H54 (cell line): ENCODE data around the gene ASIC2.

Experiments used
- DNase-seq: peaks from one replicate; pipeline ENCODE4 v3.0.0; 2011; ENCODE audit warnings: low spot score, mixed read lengths; ENCODE audit not compliant: insufficient read length
- FAIRE-seq: peaks from 3 replicates; lab custom pipeline; 2011; peaks lifted over from hg19 to GRCh38; lab: Jason Lieb, UNC
- POLR2A ChIP-seq: IDR thresholded peaks from 2 replicates; pipeline ENCODE4 v1.6.1; 2011; ENCODE audit warnings: low read depth, mild to moderate bottlenecking, low read length

ASIC2 gene

DNA sequence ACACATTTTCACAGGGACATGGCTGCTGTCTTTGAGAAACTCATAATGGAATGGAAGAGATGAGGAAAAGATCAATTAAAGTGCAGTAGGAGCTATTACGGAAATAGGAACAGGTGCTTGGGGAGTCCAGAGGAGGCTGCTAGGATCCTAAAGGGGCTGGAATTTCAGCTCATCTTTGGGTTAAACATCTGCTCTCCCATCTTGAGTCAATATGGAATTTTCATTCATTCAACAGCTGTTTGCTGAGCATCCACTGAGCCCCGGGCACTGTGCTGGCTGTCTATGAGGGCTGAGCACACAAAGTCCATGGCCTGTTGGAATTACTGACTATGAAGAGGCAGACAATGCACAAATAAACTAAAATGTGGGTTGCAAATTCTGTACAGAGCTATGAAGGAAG, 47.9 kb downstream of the ASIC2 start:
- DNase-seq (no peak), FAIRE-seq (no peak)
- TF ChIP-seq POLR2A: no peak

DNA sequence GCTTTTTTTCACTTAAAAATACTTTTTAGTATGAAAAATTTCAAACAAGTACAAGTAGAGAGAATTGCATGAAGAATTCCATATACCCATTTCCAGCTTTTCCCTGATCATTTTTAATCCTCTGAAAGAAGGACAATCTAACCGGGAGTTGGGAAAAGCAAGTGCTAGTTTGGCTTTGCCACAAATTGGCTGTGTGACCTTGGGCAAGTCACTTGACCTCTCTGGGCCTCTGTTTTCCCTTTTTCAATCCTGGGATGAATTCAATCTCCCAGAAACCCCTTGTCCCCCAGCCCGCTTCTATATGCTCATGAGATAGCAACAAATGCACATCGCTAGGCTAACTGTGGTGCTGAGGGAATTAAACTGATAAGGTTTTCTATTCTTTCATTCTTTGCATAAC, 49.4 kb downstream of the ASIC2 start:
- DNase-seq (no peak), FAIRE-seq (no peak)
- no peak for TF ChIP-seq POLR2A

DNA sequence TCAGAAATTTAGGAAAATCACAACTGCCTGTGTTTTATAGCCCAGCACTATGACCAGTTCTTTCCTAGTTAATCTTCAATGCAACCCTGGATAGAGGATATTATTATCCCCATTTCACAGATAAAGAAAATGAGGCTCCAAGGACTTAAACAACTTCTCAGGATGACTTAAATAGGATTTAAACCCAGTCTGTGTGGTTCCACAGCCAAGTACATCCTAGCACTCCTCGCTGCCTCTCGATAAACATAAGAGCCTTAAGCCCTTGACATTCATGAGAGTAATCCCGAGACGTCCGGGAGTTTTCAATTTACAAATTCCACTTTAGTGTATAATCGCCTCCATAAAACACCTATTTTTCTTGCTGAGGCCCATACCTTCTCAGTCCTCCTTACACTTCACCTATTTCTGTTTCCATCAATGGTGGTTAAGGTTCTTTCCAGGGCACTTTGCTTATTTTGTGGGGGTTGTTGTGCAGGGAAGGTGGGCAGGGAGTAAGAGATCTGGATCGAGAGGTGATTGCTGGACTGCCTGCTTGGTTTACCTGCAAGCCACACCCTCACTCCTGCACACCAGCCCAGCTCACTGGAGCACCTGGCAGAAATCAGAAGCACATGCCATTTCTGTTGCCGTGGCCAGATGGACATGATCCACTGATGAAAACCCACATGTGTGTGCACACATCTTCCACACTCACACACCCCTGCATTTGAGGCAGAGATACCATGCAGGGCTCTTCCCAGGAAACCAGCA, 50.5 kb downstream of the ASIC2 start:
- no peak for TF ChIP-seq POLR2A
- FAIRE-seq: no peak
- DNase-seq: no peak

DNA sequence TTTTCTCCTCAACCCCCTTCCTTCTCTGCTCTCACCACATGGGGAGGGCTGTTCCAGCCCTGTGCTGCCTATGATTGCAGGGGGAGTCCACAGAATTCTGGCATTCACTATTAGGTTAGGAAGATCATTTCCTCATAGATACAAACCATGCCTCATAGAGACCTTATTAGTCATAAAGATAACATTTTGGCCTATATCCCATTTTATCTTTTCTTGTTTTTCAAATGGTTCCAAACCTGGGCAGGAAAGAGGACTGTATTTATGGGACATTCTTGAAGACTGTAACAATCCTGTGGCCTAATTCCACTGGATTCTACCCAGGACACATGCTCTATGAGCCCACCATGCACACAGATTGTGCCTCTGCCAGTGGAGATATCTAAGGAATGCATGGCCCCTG, 51.7 kb downstream of the ASIC2 start:
- DNase-seq (no peak), FAIRE-seq (no peak)
- no peak for TF ChIP-seq POLR2A

DNA sequence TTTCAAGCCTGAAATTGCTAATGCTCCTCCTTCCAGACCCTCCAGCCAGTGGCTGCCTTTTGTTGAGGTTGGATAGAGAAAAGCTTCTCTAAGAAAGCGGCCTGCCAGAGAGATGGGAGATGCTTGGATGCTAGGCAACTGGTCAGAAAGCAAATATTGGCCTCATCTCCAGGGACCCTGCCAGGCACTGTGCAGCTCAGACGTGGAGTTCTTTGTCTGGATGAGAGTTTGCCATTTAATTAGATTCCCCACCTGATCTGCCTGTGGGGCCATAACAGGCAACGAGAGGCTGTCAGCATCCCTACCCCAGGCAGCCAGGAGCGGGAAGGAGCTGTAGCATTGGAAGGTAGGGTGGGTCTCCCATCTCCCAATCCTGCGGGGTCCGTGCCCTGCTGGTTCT, 52.7 kb downstream of the ASIC2 start:
- no peak for FAIRE-seq
- TF ChIP-seq POLR2A: no peak
- no peak for DNase-seq

DNA sequence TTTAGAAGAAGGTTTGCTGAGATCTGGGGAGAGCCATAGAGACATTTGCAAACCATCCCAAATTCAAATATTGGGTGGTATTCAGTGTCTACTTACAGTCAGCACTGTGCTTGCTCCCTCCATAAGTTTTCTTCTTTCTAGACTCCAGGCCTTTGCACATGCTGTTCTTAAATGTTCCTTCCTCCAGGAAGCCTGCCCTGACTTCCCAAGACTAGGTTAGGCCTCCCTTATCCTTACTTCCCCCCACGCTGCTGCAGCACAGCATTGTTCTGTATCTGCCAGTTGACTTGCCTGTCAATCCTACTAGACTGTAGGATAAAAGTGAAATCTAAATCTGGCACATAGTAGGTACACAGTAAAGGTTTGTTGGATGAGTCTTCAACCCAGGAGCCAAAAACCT, 53.4 kb downstream of the ASIC2 start:
- no peak for TF ChIP-seq POLR2A
- DNase-seq (no peak), FAIRE-seq (no peak)

DNA sequence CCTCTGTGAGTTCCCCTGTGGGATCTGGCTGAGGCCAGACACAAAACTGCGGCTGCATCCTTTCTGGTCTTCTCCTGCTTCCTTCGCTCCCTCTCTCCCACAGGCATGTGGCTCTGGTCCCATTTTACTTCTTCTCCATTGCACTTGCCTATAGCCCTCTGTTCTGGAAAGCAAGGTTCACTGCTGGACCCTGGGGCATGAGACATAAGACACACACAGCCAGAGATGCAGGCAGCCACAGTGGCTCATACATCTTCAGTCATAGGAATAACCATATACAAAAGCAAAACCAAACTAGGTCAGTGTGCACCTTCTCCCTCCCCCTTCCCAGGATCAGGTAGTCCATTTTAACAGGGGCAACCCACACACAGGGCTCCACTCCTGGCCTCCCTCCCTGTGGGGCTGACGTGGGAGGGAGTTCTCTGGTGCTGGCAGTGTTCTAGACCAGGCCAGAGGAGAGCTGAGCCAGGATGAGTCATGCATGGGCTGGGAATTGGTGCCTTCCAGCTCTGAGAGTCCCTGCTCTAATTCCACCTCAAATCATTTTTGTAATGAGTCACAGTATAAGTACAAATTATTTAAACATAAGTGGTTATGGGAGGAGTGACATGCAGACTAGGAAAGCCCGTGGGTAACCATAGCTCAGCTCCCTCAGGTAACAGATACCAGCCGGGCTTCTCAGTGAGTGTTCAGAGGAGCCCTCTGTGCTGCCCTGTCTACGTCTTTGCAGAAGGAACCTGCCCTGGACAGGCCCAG, 58.0 kb downstream of the ASIC2 start:
- DNase-seq (peak; percentile 12), FAIRE-seq (no peak)
- no peak for TF ChIP-seq POLR2A

DNA sequence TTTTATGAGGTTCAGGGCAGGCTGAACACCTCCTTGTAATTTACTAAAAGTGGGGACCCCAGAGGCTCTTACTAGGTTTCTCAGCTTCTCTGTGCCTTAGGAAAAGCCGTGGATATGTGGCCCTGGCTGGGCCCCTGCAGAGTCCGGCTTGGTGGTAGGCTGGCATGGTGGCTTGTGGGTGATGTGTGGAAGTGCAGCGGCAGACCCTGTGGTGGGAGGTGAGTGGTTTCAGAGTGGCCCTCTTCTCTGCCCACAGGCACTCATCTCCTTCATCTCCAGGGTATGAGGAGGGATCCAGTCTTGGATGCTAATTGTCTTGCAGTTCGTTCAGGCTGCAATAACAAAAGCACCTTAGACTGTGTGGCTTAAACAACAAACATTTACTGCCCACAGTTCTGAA, 58.9 kb downstream of the ASIC2 start:
- no peak for TF ChIP-seq POLR2A
- no peak for FAIRE-seq
- no peak for DNase-seq

DNA sequence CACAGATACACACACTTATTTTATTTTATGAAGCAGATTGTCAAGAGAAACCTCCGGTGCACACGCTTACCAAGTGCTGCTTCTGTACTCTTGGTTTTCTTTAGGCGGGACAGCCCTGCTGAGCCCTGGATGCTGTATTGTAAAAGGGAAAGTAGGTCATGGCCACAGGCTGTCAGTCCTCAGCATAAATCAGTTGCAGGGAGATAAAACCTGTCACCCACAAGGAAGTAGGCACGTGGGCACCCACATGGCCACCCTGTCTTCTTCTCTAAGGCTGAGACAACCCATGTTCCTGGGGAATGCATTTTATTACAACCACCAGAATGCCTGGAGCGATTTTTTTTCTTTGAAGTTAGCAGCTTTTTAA, 59.3 kb downstream of the ASIC2 start:
- DNase-seq (no peak), FAIRE-seq (no peak)
- no peak for TF ChIP-seq POLR2A

DNA sequence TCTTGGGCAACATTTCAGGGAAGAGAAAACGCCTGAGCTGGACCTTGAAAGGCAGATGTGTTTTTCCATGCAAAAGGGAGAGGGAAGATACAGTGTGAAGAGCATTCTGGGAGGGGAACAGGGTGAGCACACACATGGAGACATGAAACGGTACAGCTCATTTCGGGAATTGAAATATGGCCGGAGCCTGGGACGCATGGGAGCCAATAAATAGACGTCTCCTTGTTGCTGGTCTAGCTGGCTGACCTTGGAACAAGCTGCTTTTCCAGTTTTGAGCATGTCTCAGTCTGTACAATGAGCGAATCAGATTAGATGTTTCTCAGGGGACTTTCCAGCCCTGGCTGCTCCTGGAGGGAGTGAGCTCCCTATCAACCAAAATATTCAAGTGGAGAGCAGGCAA, 63.6 kb downstream of the ASIC2 start:
- no peak for TF ChIP-seq POLR2A
- DNase-seq (no peak), FAIRE-seq (no peak)

DNA sequence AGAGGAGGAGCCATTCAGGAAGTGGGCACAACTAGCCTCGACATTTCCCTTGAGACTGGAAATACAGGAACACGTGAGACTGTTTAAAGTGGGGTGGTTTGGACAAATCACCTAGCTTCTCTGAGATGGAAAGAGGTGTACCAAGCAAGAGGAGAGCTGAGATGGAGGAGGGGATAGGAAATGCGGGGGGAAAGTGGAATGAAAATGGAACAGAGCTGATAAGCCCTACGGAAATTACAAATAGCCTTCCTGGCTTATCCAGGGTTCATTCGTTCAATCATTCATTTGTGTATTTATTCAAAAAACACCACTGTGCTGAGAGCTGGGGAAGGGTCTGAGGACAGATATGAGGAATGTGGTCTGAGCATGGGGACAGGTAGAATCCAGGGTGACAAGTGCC, 64.1 kb downstream of the ASIC2 start:
- TF ChIP-seq POLR2A: no peak
- FAIRE-seq (no peak), DNase-seq (no peak)

DNA sequence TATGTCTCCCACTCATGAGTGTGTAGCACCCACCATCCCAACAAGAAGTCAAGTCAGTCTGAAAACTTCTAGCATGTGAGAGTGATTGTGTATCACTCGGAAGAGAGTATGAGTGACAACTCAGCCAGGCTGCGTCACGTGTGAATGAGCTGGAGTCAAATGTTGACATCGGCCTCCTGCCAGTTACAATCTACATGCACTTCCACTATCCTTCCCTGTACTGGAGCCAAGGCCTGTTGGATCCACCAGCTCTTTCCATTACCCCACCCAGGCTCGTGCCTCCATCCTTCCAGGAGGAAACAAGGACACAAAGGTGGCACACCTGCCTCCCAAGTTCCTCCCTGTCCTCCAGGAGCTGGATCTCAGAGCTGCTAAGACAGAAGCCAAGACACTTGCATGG, 64.5 kb downstream of the ASIC2 start:
- no peak for DNase-seq
- no peak for FAIRE-seq
- TF ChIP-seq POLR2A: no peak

DNA sequence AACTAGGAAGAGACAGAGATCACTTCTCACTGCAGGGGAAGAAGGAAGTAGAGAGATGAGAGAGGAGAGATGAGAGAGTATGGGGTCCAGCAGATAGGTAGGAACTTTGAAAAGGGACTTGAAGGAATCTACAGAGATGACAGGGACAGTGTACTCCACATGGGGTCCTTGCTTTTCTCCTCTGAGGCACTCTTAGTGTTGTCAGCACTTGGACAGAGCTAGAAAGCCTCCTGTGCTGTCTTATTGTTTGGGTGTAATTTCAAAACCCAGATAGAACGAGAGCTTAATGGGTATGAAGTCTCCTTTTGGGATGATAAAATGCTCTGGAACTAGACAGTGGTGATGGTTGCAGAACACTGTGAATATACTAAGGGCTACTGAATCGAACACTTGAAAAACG, 65.2 kb downstream of the ASIC2 start:
- TF ChIP-seq POLR2A: no peak
- DNase-seq (no peak), FAIRE-seq (no peak)

DNA sequence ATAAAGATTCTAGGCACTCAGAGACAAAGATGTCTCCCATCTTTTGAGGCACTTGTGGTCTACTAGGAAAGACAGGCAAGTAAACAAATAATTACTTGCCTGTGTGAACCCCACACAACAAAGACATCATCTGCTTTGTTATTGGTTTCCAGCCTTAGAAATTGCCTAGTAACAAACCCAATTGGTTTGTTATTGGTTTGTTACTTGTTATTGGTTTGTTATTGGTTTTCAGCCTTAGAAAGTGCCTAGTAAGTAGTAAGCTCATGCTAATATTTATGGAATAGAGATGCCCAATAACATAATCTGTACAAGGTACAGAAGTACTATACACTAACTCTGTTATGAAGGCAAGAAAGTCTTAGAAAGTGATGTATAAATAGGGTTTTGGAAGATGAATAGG, 67.1 kb downstream of the ASIC2 start:
- no peak for FAIRE-seq
- no peak for TF ChIP-seq POLR2A
- no peak for DNase-seq

DNA sequence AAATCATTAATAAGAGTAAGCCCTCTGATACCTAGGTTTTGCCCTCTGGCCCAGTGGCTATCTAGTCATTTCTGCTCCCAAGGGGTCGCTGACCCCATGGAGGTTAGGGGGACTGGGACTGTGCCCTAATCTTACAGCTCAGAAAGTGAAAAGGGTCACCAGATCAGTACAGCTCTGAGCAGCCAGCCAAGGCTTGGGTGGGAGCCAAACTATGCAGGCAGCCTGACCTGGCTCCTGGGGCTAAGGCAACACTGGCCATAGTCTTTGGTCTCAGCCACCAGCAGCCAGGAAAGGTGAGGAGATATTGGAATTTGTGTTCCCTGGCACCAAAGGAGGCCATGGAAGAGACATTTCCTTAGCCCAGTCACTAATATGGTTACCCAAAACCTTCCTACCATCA, 67.6 kb downstream of the ASIC2 start:
- no peak for DNase-seq
- no peak for FAIRE-seq
- no peak for TF ChIP-seq POLR2A

DNA sequence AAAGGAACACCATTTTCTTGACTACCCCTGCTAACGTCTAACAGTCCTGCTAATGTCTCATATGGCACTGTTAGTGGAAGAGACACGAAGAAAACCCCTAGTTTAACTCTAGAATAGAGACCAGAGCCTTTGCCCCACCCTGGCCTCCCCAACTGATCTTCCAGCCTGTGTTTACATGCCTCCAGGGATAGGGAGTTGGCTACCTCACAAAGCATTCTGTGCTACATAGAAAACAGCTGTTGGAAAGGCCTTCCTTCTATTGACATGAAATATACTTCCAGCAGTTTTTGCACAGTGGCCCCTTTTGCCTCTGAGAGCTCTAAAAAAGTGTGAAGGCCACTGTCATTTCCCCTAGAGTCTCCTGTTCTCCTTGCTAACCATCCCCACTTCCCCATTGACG, 73.1 kb downstream of the ASIC2 start:
- FAIRE-seq (no peak), DNase-seq (no peak)
- TF ChIP-seq POLR2A: no peak
